ENCODE measurements around the gene ADRB1.

The ADRB1 gene

GRCh38 chr10:114043532-114044246 is at the start of gene ADRB1:
Gene ADRB1 (plus strand): TSS chr10:114043866. CDS start chr10:114044133, 267 bp downstream.
- DNase-seq: peak; percentile 45

- DNase-seq: no peak
Observed at GRCh38 chr10:113995201-113995600, 48.5 kb upstream of the ADRB1 start.

- DNase-seq: no peak
Observed at GRCh38 chr10:113997428-113997827, 46.2 kb upstream of the ADRB1 start.

GRCh38 chr10:113999531-113999930 is 44.1 kb upstream of the ADRB1 start:
- DNase-seq: no peak

GRCh38 chr10:114000457-114001010 is 43.1 kb upstream of the ADRB1 start:
- no peak for DNase-seq

- no peak for DNase-seq
Observed at GRCh38 chr10:114002422-114002821, 41.2 kb upstream of the ADRB1 start.

GRCh38 chr10:114003161-114003941 is 40.3 kb upstream of the ADRB1 start:
- no peak for DNase-seq

GRCh38 chr10:114009281-114009996 is 34.2 kb upstream of the ADRB1 start:
- no peak for DNase-seq

- DNase-seq: no peak
Observed at GRCh38 chr10:114010316-114010715, 33.4 kb upstream of the ADRB1 start.

GRCh38 chr10:114012650-114013049 is 31.0 kb upstream of the ADRB1 start:
- no peak for DNase-seq

GRCh38 chr10:114015708-114016107 is 28.0 kb upstream of the ADRB1 start:
- no peak for DNase-seq

GRCh38 chr10:114017271-114017670 is 26.4 kb upstream of the ADRB1 start:
- DNase-seq: no peak

GRCh38 chr10:114017873-114018272 is 25.8 kb upstream of the ADRB1 start:
- no peak for DNase-seq

GRCh38 chr10:114019226-114019625 is 24.4 kb upstream of the ADRB1 start:
- DNase-seq: no peak

- DNase-seq: no peak
Observed at GRCh38 chr10:114021154-114021553, 22.5 kb upstream of the ADRB1 start.

- no peak for DNase-seq
Observed at GRCh38 chr10:114021717-114022680, 21.7 kb upstream of the ADRB1 start.

GRCh38 chr10:114022766-114023597 is 20.7 kb upstream of the ADRB1 start:
- DNase-seq: no peak

GRCh38 chr10:114024876-114025610 is 18.6 kb upstream of the ADRB1 start:
- DNase-seq: no peak

GRCh38 chr10:114025611-114026130 is 18.0 kb upstream of the ADRB1 start:
- no peak for DNase-seq
